K562 (cell line): ENCODE measurements around the gene RABEPK. TPM values are rescaled to one million over a fixed set of nuclear protein-coding genes. Genes with fewer than 3 reads are reported as not detected.

Source experiments
- BCL6 ChIP-seq: fragments of 250-450 bp; sonication (Bioruptor Pico); IDR thresholded peaks from 2 replicates; pipeline ENCODE4 v1.4.0; 2020
- CREB3 ChIP-seq: fragments of 450-650 bp; conservative IDR thresholded peaks from 2 replicates; pipeline ENCODE4 v1.6.1; 2016; ENCODE audit warnings: missing genetic modification characterization, low read depth, mild to moderate bottlenecking, missing compliant biosample characterization, moderate library complexity
- CXXC5 ChIP-seq: fragments of 250-450 bp; sonication (Bioruptor Pico); IDR thresholded peaks from 2 replicates; pipeline ENCODE4 v1.8.0; 2022; ENCODE audit warnings: inconsistent platforms, mild to moderate bottlenecking, moderate library complexity
- DMBX1 ChIP-seq: fragments of 250-450 bp; sonication (Bioruptor Pico); IDR thresholded peaks from 2 replicates; pipeline ENCODE4 v1.8.0; 2022; ENCODE audit warnings: inconsistent platforms, mild to moderate bottlenecking, moderate library complexity, borderline replicate concordance
- GABPA ChIP-seq: fragments of 200-800 bp; sonication (Bioruptor generic); conservative IDR thresholded peaks from 2 replicates; pipeline ENCODE4 v1.6.1; 2016; ENCODE audit warnings: low read depth, missing genetic modification characterization, missing compliant biosample characterization
- HDAC8 ChIP-seq: fragments of 450-650 bp; IDR thresholded peaks from 2 replicates; pipeline ENCODE4 v1.6.1; 2016; ENCODE audit warnings: mild to moderate bottlenecking, missing genetic modification characterization, moderate library complexity, missing compliant biosample characterization
- MEF2D ChIP-seq: conservative IDR thresholded peaks from 2 replicates; pipeline ENCODE4 v1.6.1; 2016; ENCODE audit warnings: low read depth, missing genetic modification characterization, missing compliant biosample characterization
- POLR2H ChIP-seq: IDR thresholded peaks from 2 replicates; pipeline ENCODE4 v1.6.1; 2016; ENCODE audit warnings: missing genetic modification characterization, low read depth, mild to moderate bottlenecking, control low read depth, missing compliant biosample characterization, moderate library complexity
- PTTG1 ChIP-seq: fragments of 450-650 bp; IDR thresholded peaks from 2 replicates; pipeline ENCODE4 v1.6.1; 2016; ENCODE audit warnings: low read depth, mild to moderate bottlenecking, missing genetic modification characterization, missing compliant biosample characterization
- PURB ChIP-seq: sonication (generic); formaldehyde crosslinking; IDR thresholded peaks from 2 replicates; pipeline ENCODE4 v1.9.0; 2021; ENCODE audit warnings: low read depth, mild to moderate bottlenecking, missing genetic modification reagents
- RB1 ChIP-seq: fragments of 450-650 bp; IDR thresholded peaks from 2 replicates; pipeline ENCODE4 v1.6.1; 2017; ENCODE audit warnings: low read depth, mild to moderate bottlenecking
- SMAD4 ChIP-seq: fragments of 250-450 bp; sonication (Bioruptor Pico); conservative IDR thresholded peaks from 2 replicates; pipeline ENCODE4 v1.8.0; 2021; ENCODE audit warnings: inconsistent platforms, mild to moderate bottlenecking, moderate library complexity
- SP1 ChIP-seq: sonication (generic); formaldehyde crosslinking; IDR thresholded peaks from 2 replicates; pipeline ENCODE4 v1.8.1; 2022; ENCODE audit warnings: mild to moderate bottlenecking, missing genetic modification reagents
- TCF7 ChIP-seq: sonication (generic); IDR thresholded peaks from 2 replicates; pipeline ENCODE4 v1.6.1; 2016; ENCODE audit warnings: antibody characterized with exemption, borderline replicate concordance
- TCFL5 ChIP-seq: fragments of 250-450 bp; sonication (Bioruptor Pico); conservative IDR thresholded peaks from 2 replicates; pipeline ENCODE4 v1.6.1; 2021; ENCODE audit warnings: mild to moderate bottlenecking, moderate library complexity, matching md5 sums
- WHSC1 ChIP-seq: IDR thresholded peaks from one replicate; pipeline ENCODE4 v1.6.1; 2012; ENCODE audit warnings: low read length, control low read depth, inconsistent platforms
- ZNF197 ChIP-seq: fragments of 200-800 bp; sonication (Bioruptor generic); IDR thresholded peaks from 2 replicates; pipeline ENCODE4 v1.6.1; 2016; ENCODE audit warnings: low read depth, missing genetic modification characterization, missing compliant biosample characterization
- ZNF217 ChIP-seq: sonication (generic); formaldehyde crosslinking; IDR thresholded peaks from 2 replicates; pipeline ENCODE4 v1.8.0; 2022; ENCODE audit warnings: mild to moderate bottlenecking, missing genetic modification reagents
- ZNF384 ChIP-seq: IDR thresholded peaks from 2 replicates; pipeline ENCODE4 v1.6.1; 2012; ENCODE audit warnings: low read depth, low read length, improper control_type of control experiment
- ZNF561 ChIP-seq: fragments of 450-650 bp; formaldehyde crosslinking; conservative IDR thresholded peaks from 2 replicates; pipeline ENCODE4 v1.4.0; 2020; ENCODE audit warnings: mild to moderate bottlenecking, moderate library complexity
- ZNF644 ChIP-seq: fragments of 200-800 bp; sonication (Bioruptor generic); IDR thresholded peaks from 2 replicates; pipeline ENCODE4 v1.6.1; 2016; ENCODE audit warnings: low read depth, missing genetic modification characterization, missing compliant biosample characterization
- ZNF655 ChIP-seq: fragments of 250-450 bp; sonication (Bioruptor Pico); IDR thresholded peaks from 2 replicates; pipeline ENCODE4 v1.5.0; 2021
- ZNF79 ChIP-seq: fragments of 250-450 bp; sonication (Bioruptor Pico); IDR thresholded peaks from 2 replicates; pipeline ENCODE4 v1.4.0; 2020; ENCODE audit warnings: low read depth, mild to moderate bottlenecking, moderate library complexity
- polyA plus RNA-seq, 8 experiments: library from polyadenylated mRNA; depleted of rRNA in 4 of 8; stranded (reverse) in 5 of 8; unstranded in 3 of 8; fragments of >200 nt; fragmentation: Nextera tagmentation in 2 of 8; fragmentation: Illumina TruSeq in 1 of 8; extraction: Ambion mirVana in 2 of 8; extraction: Trizol in 1 of 8; gene quantifications; 2 replicates each; pipeline versions ENCODE4 v1.2.1 to v1.2.3, GENCODE V29; 2011 to 2014; ENCODE audit warnings: inconsistent platforms in 1 of 8, missing spikeins in 1 of 8
- total RNA-seq, 7 experiments: library from RNA; depleted of rRNA in 6 of 7; stranded (reverse); fragments of >200 nt in 6 of 7; fragmentation: Illumina TruSeq in 2 of 7; extraction: Trizol in 2 of 7; gene quantifications; 2 replicates each; pipeline versions ENCODE4 v1.2.1 to v1.2.3, GENCODE V29; 2011 to 2021; ENCODE audit warnings: low replicate concordance in 1 of 7
- TF ChIP-seq, protein P1 (sequence below): fragments of 250-450 bp; sonication (Bioruptor Pico); IDR thresholded peaks from 2 replicates; pipeline ENCODE4 v1.8.0; 2022; ENCODE audit warnings: moderate library complexity, mild to moderate bottlenecking, inconsistent platforms
- TF ChIP-seq, protein P2 (sequence below): fragments of 450-650 bp; IDR thresholded peaks from 2 replicates; pipeline ENCODE4 v1.6.1; 2016; ENCODE audit warnings: missing biosample characterization, missing genetic modification characterization

RABEPK gene
- total and polyA plus RNA-seq, 9 of the 15 experiments (the other 6 are each of a cell fraction or from before 2014, with no cell fraction given): 38.3 to 113 (median 52.8) TPM

DNA sequence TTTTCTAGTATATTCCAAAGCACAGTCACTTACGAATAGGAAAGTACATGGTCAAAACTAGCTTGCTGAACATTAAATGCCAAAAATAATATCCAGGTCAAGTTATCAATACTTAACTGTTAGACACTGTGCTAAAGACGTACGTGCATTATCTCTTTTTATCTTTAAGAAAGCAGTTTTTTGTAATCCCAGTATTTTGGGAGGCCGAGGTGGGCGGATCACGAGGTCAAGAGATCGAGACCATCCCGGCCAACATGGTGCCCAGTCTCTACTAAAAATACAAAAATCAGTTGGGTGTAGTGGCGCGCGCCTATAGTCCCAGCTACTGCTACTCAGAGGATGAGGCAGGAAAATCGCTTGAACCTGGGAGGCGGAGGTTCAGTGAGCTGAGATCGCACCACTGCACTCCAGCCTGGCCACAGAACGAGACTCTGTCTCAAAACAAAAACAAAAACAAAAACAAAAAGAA, 43.5 kb downstream of the RABEPK start (continued):
- TF ChIP-seq, protein P1, sequence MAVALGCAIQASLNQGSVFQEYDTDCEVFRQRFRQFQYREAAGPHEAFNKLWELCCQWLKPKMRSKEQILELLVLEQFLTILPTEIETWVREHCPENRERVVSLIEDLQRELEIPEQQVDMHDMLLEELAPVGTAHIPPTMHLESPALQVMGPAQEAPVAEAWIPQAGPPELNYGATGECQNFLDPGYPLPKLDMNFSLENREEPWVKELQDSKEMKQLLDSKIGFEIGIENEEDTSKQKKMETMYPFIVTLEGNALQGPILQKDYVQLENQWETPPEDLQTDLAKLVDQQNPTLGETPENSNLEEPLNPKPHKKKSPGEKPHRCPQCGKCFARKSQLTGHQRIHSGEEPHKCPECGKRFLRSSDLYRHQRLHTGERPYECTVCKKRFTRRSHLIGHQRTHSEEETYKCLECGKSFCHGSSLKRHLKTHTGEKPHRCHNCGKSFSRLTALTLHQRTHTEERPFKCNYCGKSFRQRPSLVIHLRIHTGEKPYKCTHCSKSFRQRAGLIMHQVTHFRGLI (CRISPR knock-in tag): peak; percentile 52; the same call in 1 of the 2 replicates
- TF ChIP-seq, protein P2, sequence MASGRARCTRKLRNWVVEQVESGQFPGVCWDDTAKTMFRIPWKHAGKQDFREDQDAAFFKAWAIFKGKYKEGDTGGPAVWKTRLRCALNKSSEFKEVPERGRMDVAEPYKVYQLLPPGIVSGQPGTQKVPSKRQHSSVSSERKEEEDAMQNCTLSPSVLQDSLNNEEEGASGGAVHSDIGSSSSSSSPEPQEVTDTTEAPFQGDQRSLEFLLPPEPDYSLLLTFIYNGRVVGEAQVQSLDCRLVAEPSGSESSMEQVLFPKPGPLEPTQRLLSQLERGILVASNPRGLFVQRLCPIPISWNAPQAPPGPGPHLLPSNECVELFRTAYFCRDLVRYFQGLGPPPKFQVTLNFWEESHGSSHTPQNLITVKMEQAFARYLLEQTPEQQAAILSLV (tag): peak; percentile 52; the same call in 1 of the 2 replicates
- TF ChIP-seq ZNF79 (0 out of 2 replicates have a peak, but pooled peaks have one; percentile 27), CXXC5 (CRISPR knock-in tag) (peak; percentile 33; the same call in 1 of the 2 replicates), CREB3 (tag) (peak; percentile 26; the same call in 1 of the 2 replicates), PTTG1 (tag) (0 out of 2 replicates have a peak, but pooled peaks have one; percentile 14), ZNF384 (no peak), TCF7 (no peak), ZNF217 (no peak), WHSC1 (no peak), PURB (CRISPR knock-in tag) (no peak), BCL6 (peak; percentile 59; the same call in 1 of the 2 replicates), RB1 (no peak), ZNF197 (CRISPR knock-in tag) (peak; percentile 32; the same call in 1 of the 2 replicates), GABPA (tag) (peak; percentile 19; the same call in 1 of the 2 replicates), ZNF655 (no peak), DMBX1 (CRISPR knock-in tag) (peak; percentile 93), TCFL5 (no peak), MEF2D (tag) (peak; percentile 31; the same call in 1 of the 2 replicates), POLR2H (tag) (peak; percentile 77; the same call in 1 of the 2 replicates), HDAC8 (peak; percentile 80; the same call in 1 of the 2 replicates), ZNF561 (CRISPR knock-in tag) (0 out of 2 replicates have a peak, but pooled peaks have one; percentile 66), SMAD4 (peak; percentile 74), ZNF644 (tag) (peak; percentile 2; the same call in 1 of the 2 replicates), SP1 (CRISPR knock-in tag) (no peak)
